ENCODE measurements around the gene SLC25A5.

DNA sequence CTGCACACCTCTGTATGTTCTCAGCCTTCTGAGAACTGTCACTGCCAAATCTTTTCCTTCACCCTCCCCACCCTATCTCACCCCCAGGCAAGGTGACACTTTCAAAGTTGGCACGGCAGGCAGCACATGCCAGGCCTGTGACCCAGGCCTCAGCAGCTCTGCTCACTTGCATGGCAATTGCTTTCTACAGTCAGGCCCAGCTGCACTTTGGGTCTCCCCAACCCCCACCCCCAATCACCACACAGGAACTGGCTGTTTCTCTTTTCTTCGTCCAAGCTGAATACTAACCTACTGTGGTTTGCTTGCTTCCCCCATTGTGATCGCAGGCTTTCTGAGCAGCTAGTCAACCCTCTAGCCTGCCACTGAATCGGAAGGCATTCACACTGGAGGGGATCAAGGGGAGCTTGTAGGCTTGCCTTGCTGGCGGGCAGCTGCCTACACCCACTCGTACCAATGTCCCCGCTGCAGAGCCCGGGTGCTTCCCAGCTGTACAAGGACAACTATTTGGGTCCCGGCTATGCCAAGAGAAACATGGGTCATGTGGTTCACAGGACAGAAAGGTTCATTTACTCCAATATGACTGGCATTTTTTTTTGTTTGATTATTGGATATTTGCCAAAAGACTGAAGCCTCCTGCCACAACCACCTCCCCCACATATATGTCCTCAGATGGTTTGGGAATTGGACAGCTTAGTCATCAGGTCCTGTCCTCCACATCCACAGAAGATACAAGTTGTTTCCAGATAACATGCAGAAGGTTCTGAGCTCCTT, 41.0 kb upstream of the SLC25A5 start:
- TF ChIP-seq, protein P1, sequence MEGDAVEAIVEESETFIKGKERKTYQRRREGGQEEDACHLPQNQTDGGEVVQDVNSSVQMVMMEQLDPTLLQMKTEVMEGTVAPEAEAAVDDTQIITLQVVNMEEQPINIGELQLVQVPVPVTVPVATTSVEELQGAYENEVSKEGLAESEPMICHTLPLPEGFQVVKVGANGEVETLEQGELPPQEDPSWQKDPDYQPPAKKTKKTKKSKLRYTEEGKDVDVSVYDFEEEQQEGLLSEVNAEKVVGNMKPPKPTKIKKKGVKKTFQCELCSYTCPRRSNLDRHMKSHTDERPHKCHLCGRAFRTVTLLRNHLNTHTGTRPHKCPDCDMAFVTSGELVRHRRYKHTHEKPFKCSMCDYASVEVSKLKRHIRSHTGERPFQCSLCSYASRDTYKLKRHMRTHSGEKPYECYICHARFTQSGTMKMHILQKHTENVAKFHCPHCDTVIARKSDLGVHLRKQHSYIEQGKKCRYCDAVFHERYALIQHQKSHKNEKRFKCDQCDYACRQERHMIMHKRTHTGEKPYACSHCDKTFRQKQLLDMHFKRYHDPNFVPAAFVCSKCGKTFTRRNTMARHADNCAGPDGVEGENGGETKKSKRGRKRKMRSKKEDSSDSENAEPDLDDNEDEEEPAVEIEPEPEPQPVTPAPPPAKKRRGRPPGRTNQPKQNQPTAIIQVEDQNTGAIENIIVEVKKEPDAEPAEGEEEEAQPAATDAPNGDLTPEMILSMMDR (IDR thresholded peaks at IDR 0.05) = no peak
- no peak for TF ChIP-seq POLR2A (IDR thresholded peaks at IDR 0.05)

Measured in uterus (tissue), 2 donors.